ENCODE data around the gene TPTE2. TPM values are rescaled to one million over a fixed set of nuclear protein-coding genes. Genes with fewer than 3 reads are reported as not detected.
A peak's percentile ranks its signal among the peaks of the same experiment; 100 is the strongest.
"Not testable (repeated sequence)": the region's sequence is repeated elsewhere in the genome, so short reads cannot be mapped to it uniquely, and the experiment has no call there.

TPTE2 gene
- total RNA-seq: not detected

DNA sequence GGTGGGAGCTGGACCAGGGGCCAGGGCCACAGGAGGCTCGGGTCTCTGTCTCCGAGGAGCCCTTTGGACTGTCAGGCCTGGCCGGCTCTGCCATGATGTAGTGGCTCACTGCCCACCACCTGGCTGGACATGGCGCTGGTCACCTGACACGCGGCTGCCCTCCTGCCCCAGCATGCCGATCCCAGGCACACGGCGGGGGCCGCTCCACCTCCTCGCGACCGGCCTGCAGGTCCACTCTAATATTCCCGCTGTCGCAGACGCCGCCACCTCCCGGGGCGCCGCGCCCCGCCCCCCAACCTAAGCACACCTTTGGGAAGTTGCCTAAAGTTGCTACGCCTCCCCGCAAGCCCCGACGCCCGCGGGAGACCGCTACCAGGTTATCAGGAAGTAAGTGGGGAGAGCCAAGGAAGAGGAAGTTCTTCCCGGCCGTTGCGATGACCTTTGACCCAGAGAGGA lies at the start of gene TPTE2:
TPTE2 (minus strand) TSS at position 406 of the 456 bp plus-strand sequence. CDS start 58,298 bp downstream, outside the sequence.
- not testable (repeated sequence) for H3K36me3 ChIP-seq (ENCODE audit: control insufficient read depth in 3 of 3, insufficient read depth in 3 of 3, low read length in 3 of 3); H3K27ac ChIP-seq (ENCODE audit: low read depth, low read length); H3K27me3 ChIP-seq (ENCODE audit: control insufficient read depth in 3 of 3, insufficient read depth in 3 of 3, low read length in 3 of 3); H3K4me1 ChIP-seq (ENCODE audit: control insufficient read depth in 3 of 3, insufficient read depth in 3 of 3, low read length in 3 of 3); H3K9ac ChIP-seq (ENCODE audit: low read depth in 1 of 3, low read length in 3 of 3); H3K9me3 ChIP-seq (ENCODE audit: control insufficient read depth in 3 of 3, low read length in 3 of 3); H3K4me3 ChIP-seq (ENCODE audit: low read length in 3 of 3)

DNA sequence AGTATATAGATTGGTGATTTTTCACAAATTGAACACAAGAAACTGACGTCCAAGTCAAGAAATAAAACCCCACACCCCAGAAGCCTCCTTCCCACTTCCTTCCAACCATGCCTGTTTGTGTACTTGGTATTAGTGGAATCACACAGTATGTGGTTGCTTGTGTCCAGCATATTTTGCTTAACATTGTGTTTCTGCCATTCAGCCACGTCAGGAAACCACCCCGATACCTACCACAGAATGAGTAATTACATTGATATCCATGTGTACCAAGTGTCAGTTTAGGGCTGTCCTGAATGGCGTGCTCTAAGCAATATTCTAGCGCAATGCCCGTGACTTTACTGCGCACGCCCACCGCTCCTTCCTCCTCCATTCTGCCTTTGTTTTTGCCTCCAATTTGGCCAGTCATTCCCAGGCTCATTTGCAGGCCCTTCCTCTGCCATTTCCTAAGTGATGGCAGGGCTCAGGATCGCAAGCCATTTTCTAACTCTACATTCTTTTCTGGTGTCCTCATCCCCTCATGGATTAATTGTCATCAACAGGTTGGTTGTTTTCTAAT lies 46.3 kb upstream of the TPTE2 start:
- Histone ChIP-seq H3K27ac (ENCODE audit: low read depth, low read length) (no peak overlapping the region), H3K27me3 (ENCODE audit: control insufficient read depth in 3 of 3, insufficient read depth in 3 of 3, low read length in 3 of 3) (peaks cover 0 to 16% (median 12%) of the 10 kb centered on the region in 3 donors), H3K36me3 (ENCODE audit: control insufficient read depth in 3 of 3, insufficient read depth in 3 of 3, low read length in 3 of 3) (no peaks in the 10 kb centered on the region), H3K4me3 (ENCODE audit: low read length in 3 of 3) (no peak overlapping the region), H3K9me3 (ENCODE audit: control insufficient read depth in 3 of 3, low read length in 3 of 3) (no peaks in the 10 kb centered on the region), H3K9ac (ENCODE audit: low read depth in 1 of 3, low read length in 3 of 3) (no peak overlapping the region), H3K4me1 (ENCODE audit: control insufficient read depth in 3 of 3, insufficient read depth in 3 of 3, low read length in 3 of 3) (peaks cover 0 to 1% (median under 1%) of the 10 kb centered on the region in 3 donors)

DNA sequence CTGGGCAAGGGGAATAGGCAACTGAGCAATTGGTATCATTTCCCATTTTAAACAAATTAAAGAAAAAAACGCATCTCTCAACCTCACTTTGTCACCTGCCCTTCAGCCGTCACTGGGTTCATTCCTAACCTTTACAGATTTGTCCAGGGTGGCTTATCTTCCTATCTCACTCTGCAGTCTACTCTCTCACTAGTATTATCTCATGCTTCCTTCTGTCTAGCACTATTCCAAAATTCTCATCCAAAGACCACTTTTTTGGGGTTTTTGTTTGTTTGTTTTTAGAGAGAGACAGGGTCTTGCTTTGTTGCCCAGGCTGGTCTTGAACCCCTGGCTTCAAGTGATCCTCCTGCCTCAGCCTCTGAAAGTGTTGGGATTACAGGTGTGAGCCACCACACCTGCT lies 45.4 kb upstream of the TPTE2 start:
- H3K27me3 ChIP-seq (ENCODE audit: control insufficient read depth in 3 of 3, insufficient read depth in 3 of 3, low read length in 3 of 3): peaks cover 1 to 20% (median 20%) of the 10 kb centered on the region in 3 donors
- no peaks in the 10 kb centered on the region for H3K9me3 ChIP-seq (ENCODE audit: control insufficient read depth in 3 of 3, low read length in 3 of 3)
- H3K4me3 ChIP-seq (ENCODE audit: low read length in 3 of 3): no peak overlapping the region
- H3K4me1 ChIP-seq (ENCODE audit: control insufficient read depth in 3 of 3, insufficient read depth in 3 of 3, low read length in 3 of 3): peaks cover 3 to 5% (median 4%) of the 10 kb centered on the region in 3 donors
- H3K36me3 ChIP-seq (ENCODE audit: control insufficient read depth in 3 of 3, insufficient read depth in 3 of 3, low read length in 3 of 3): no peaks in the 10 kb centered on the region
- H3K27ac ChIP-seq (ENCODE audit: low read depth, low read length): no peak overlapping the region
- no peak overlapping the region for H3K9ac ChIP-seq (ENCODE audit: low read depth in 1 of 3, low read length in 3 of 3)

DNA sequence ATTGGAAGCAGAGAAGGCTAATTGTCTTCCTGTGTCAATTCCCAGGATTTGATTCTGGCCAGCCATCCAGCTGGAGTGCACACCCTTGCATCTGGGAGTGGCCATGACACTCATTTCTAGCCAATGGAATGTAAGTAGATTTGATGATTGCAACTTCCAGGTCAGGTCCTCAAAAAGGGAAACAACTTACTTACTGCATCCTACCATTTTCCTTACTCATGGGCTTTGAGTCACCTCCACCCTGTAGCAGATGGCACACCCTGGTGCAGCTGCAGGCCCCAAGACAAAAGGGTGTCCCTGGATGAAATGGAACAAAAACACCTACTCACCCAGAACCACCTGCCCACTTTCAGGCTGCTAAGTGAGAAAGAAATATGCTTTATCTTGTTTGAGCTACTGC lies 44.8 kb upstream of the TPTE2 start:
- Histone ChIP-seq H3K36me3 (ENCODE audit: control insufficient read depth in 3 of 3, insufficient read depth in 3 of 3, low read length in 3 of 3) (no peaks in the 10 kb centered on the region), H3K4me3 (ENCODE audit: low read length in 3 of 3) (no peak overlapping the region), H3K27me3 (ENCODE audit: control insufficient read depth in 3 of 3, insufficient read depth in 3 of 3, low read length in 3 of 3) (peaks cover 4 to 24% (median 20%) of the 10 kb centered on the region in 3 donors), H3K9me3 (ENCODE audit: control insufficient read depth in 3 of 3, low read length in 3 of 3) (no peaks in the 10 kb centered on the region), H3K27ac (ENCODE audit: low read depth, low read length) (no peak overlapping the region), H3K4me1 (ENCODE audit: control insufficient read depth in 3 of 3, insufficient read depth in 3 of 3, low read length in 3 of 3) (peaks cover 3 to 5% (median 4%) of the 10 kb centered on the region in 3 donors), H3K9ac (ENCODE audit: low read depth in 1 of 3, low read length in 3 of 3) (no peak overlapping the region)

DNA sequence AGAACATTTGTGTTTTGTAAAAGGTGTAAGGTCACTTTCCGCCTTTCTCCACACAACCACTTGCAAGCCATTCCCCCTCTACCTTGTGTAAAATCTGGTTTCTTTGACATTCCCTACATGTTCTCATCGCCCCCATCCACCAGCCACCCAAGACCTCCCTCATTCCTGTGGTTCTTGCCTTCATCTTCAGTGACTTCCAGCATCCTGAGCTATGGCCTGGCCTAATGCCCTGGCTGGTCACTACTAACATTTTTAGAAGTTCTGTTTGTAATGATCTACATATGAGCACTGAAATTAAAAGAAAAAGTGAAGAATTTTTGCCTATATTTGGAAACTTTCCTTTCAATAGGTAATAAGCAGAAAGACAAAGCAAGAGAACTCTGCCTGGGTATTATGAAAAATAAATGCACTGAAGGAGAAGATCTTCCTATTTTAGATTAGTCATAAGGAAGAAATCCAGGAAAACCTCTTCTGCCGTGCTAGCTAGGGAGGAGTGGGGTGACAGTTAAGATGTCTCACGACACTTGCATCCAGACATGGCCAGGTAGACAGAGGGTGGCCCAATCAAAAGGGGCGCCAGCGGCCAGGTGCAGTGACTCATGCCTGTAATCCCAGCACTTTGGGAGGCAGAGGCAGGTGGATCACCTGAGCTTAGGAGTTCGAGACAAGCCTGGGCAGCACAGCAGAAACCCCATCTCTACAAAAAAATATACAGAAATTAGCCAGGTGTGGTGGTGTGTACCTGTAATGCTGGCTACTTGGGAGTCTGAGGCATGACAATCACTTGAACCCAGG lies 44.0 kb upstream of the TPTE2 start:
- no peak overlapping the region for H3K9ac ChIP-seq (ENCODE audit: low read depth in 1 of 3, low read length in 3 of 3)
- H3K27me3 ChIP-seq (ENCODE audit: control insufficient read depth in 3 of 3, insufficient read depth in 3 of 3, low read length in 3 of 3): peaks cover 4 to 24% (median 20%) of the 10 kb centered on the region in 3 donors
- no peaks in the 10 kb centered on the region for H3K36me3 ChIP-seq (ENCODE audit: control insufficient read depth in 3 of 3, insufficient read depth in 3 of 3, low read length in 3 of 3)
- peaks cover 3 to 5% (median 4%) of the 10 kb centered on the region in 3 donors for H3K4me1 ChIP-seq (ENCODE audit: control insufficient read depth in 3 of 3, insufficient read depth in 3 of 3, low read length in 3 of 3)
- H3K27ac ChIP-seq (ENCODE audit: low read depth, low read length): no peak overlapping the region
- no peak overlapping the region for H3K4me3 ChIP-seq (ENCODE audit: low read length in 3 of 3)
- no peaks in the 10 kb centered on the region for H3K9me3 ChIP-seq (ENCODE audit: control insufficient read depth in 3 of 3, low read length in 3 of 3)

DNA sequence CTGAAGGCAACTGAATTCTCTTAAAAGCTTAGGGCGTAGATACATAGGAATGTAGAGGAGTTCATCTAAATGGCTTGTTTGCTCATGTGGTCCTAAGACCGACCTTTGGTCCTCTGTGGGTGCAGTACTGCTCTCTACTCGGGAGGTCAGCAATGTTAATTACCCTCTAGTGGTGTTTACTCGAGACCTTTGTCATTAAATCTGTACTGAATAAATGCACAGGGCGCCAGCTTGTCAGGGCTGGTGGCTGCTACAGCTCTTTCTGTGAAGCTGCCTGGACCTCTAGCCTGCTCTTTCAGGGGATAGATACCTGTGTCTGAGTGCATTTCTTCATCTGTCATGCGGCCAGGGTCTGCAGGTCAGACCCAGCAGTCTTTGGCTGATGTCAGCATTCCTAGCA lies 43.0 kb upstream of the TPTE2 start:
- Histone ChIP-seq H3K36me3 (ENCODE audit: control insufficient read depth in 3 of 3, insufficient read depth in 3 of 3, low read length in 3 of 3) (no peaks in the 10 kb centered on the region), H3K4me3 (ENCODE audit: low read length in 3 of 3) (no peak overlapping the region), H3K27me3 (ENCODE audit: control insufficient read depth in 3 of 3, insufficient read depth in 3 of 3, low read length in 3 of 3) (peaks cover 7 to 24% (median 20%) of the 10 kb centered on the region in 3 donors)

DNA sequence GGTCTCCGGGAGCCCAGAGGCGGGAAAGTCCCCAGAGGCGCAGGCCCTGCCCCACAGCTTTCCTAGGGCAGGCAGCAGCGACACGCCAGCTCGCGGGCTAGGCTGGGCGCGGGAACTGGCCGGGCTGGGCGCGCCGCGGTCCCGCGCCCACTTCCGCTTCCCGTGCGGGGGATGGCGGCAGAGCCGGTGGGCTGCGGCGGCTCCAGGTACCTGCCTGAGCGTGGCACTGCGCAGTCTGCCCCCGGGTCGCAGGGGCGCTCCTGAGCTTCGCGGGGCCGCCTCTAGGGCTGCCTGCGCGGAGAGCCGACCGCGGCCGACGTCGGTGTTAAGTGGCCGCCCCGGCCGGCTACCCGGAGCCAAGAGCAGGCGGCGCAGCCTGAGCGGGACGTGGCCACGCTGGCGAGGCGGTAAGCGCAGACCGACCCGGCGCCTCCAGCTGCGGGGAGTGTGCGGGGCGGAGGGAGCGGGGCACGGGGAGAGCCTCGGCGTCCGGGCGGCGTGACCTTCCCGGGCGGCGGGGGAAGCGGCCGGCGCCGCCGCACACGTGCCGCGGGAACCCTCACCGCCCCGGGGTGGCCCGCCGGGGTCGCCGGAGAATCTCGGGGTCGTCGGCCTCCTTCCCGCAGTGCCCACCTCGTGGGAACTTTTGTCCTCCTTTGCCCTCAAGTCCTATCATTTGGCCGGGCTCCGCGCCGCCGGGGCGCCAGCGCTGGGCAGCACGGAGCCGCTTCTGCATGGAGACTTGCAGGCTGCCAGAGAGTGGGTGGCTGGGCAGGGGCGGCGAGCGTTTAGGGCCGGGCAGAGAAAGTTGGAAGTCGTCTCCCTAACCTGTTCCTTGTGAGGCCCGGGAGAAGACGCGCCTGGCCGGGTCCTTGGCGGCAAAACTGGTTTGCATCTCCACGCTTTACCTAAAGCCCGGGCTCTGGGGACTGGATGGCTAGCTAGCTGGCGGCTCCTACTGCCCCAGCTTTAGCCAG lies 40.7 kb upstream of the TPTE2 start:
- peaks cover 3 to 5% (median 4%) of the 10 kb centered on the region in 3 donors for H3K4me1 ChIP-seq (ENCODE audit: control insufficient read depth in 3 of 3, insufficient read depth in 3 of 3, low read length in 3 of 3)
- no peaks in the 10 kb centered on the region for H3K9me3 ChIP-seq (ENCODE audit: control insufficient read depth in 3 of 3, low read length in 3 of 3)
- H3K9ac ChIP-seq (ENCODE audit: low read depth in 1 of 3, low read length in 3 of 3): peak overlapping the region in 1 of 3 donors; percentile 25
- peak overlapping the region in 2 of 3 donors; percentile 52 for H3K4me3 ChIP-seq (ENCODE audit: low read length in 3 of 3)
- no peaks in the 10 kb centered on the region for H3K36me3 ChIP-seq (ENCODE audit: control insufficient read depth in 3 of 3, insufficient read depth in 3 of 3, low read length in 3 of 3)
- no peak overlapping the region for H3K27ac ChIP-seq (ENCODE audit: low read depth, low read length)
- peaks cover 7 to 24% (median 20%) of the 10 kb centered on the region in 3 donors for H3K27me3 ChIP-seq (ENCODE audit: control insufficient read depth in 3 of 3, insufficient read depth in 3 of 3, low read length in 3 of 3)

More for the DNA sequence above, 43.0 kb upstream of the TPTE2 start:
- H3K27ac ChIP-seq (ENCODE audit: low read depth, low read length): no peak overlapping the region
- no peaks in the 10 kb centered on the region for H3K9me3 ChIP-seq (ENCODE audit: control insufficient read depth in 3 of 3, low read length in 3 of 3)
- H3K9ac ChIP-seq (ENCODE audit: low read depth in 1 of 3, low read length in 3 of 3): no peak overlapping the region
- peaks cover 3 to 5% (median 4%) of the 10 kb centered on the region in 3 donors for H3K4me1 ChIP-seq (ENCODE audit: control insufficient read depth in 3 of 3, insufficient read depth in 3 of 3, low read length in 3 of 3)

DNA sequence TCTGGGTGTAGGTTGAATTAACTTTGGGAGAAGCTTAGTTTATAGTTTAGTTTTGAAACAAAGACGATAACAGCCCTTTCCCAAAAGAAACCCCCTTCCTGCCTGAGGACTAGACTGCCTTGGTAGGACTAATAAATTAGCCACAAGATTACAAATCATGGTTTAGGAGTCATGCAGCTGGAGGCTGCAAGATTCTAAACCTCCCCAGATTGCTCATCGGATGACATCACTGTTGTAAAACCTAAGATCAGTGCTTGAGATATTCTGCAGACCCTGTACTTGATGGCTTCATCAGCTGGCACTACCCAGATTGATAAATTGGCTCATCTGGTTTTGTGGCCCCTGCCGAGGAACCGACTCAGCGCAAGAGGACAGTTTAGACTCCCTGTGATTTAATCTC lies 36.2 kb upstream of the TPTE2 start:
- Histone ChIP-seq H3K36me3 (ENCODE audit: control insufficient read depth in 3 of 3, insufficient read depth in 3 of 3, low read length in 3 of 3) (no peaks in the 10 kb centered on the region), H3K9me3 (ENCODE audit: control insufficient read depth in 3 of 3, low read length in 3 of 3) (no peaks in the 10 kb centered on the region), H3K27me3 (ENCODE audit: control insufficient read depth in 3 of 3, insufficient read depth in 3 of 3, low read length in 3 of 3) (peaks cover 4 to 11% (median 7%) of the 10 kb centered on the region in 3 donors), H3K27ac (ENCODE audit: low read depth, low read length) (no peak overlapping the region), H3K4me1 (ENCODE audit: control insufficient read depth in 3 of 3, insufficient read depth in 3 of 3, low read length in 3 of 3) (peaks cover 2 to 4% (median 3%) of the 10 kb centered on the region in 3 donors), H3K9ac (ENCODE audit: low read depth in 1 of 3, low read length in 3 of 3) (no peak overlapping the region), H3K4me3 (ENCODE audit: low read length in 3 of 3) (no peak overlapping the region)

DNA sequence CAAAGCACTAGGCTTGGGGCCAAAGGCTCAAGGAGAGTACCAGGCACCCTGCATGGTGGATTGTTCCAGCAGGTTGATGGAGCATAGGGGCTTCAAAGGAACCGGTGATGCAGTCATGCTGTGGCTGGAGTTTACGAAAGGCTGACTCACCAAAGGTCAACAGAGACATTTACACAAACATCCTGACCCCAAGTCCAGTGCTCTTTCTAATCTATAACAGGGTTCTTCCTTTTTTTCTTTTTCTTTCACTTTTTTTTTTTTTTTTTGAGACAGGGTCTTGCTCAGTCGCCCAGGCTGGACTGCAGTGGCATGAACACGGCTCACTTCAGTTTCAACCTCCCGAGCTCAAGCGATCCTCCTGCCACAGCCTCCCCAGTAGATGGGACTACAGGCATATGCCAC lies 35.6 kb upstream of the TPTE2 start:
- Histone ChIP-seq H3K27ac (ENCODE audit: low read depth, low read length) (no peak overlapping the region), H3K4me1 (ENCODE audit: control insufficient read depth in 3 of 3, insufficient read depth in 3 of 3, low read length in 3 of 3) (no peaks in the 10 kb centered on the region), H3K9me3 (ENCODE audit: control insufficient read depth in 3 of 3, low read length in 3 of 3) (no peaks in the 10 kb centered on the region), H3K27me3 (ENCODE audit: control insufficient read depth in 3 of 3, insufficient read depth in 3 of 3, low read length in 3 of 3) (peaks cover 0 to 7% (median 6%) of the 10 kb centered on the region in 3 donors), H3K36me3 (ENCODE audit: control insufficient read depth in 3 of 3, insufficient read depth in 3 of 3, low read length in 3 of 3) (no peaks in the 10 kb centered on the region), H3K4me3 (ENCODE audit: low read length in 3 of 3) (no peak overlapping the region), H3K9ac (ENCODE audit: low read depth in 1 of 3, low read length in 3 of 3) (no peak overlapping the region)
